DOHH2 (cell line): ENCODE results near the gene KRTAP4-2.

Experiments used
- CTCF ChIP-seq: fragments of 200-600 bp; sonication (generic); IDR thresholded peaks from one replicate; pipeline ENCODE4 v1.5.1; 2014; ENCODE audit warnings: antibody characterized with exemption, mild to moderate bottlenecking, low read depth, low read length; ENCODE audit not compliant: poor library complexity, severe bottlenecking
- EZH2phosphoT487 ChIP-seq: fragments of 200-600 bp; sonication (generic); IDR thresholded peaks from 2 replicates; pipeline ENCODE4 v1.6.1; 2017; ENCODE audit warnings: borderline replicate concordance, mild to moderate bottlenecking, antibody characterized with exemption, low read length, moderate library complexity, mixed read lengths

GRCh38 chr17:41223821-41224220 lies 45.8 kb upstream of the KRTAP4-2 start:
- TF ChIP-seq CTCF (no peak), EZH2phosphoT487 (no peak)
